ENCODE results near the gene STK11.
A peak's percentile ranks its signal among the peaks of the same experiment; 100 is the strongest.

The STK11 gene

DNA sequence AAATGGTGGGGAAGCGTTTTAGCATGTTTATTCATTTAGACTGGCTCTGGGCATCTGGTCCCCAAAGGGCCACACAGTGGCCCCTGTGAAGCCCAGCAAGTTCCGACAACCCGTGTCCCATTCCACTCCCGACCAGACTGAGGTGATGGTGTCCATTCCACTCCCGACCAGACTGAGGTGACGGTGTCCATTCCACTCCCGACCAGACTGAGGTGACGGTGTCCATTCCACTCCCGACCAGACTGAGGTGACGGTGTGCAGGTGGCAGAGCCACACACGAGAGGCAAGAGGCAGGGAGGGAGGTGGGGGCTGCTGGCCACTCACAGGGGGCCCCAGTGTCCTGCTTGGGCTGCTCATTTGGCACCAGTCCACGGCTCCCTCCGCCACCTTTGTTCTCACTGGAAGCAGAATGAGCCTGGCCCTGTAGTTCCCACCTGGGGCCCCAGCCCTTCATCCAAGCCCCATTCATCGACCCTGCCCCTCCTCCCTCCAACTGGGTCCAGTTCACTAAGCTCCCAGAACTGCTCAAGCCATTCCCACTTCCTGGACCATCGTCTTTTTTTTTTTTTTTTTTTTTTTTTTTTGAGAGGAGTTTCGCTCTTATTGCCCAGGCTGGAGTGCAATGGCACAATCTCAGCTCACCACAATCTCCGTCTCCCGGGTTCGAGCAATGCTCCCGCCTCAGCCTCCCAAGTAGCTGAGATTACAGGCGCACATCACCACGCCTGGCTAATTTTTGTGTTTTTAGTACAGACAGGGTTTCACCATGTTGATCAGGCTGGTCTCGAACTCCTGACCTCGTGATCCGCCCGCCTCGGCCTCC, 40.9 kb downstream of the STK11 start:
- peak in 2 of 58 donors; percentile 11 to 25 for DNase-seq

DNA sequence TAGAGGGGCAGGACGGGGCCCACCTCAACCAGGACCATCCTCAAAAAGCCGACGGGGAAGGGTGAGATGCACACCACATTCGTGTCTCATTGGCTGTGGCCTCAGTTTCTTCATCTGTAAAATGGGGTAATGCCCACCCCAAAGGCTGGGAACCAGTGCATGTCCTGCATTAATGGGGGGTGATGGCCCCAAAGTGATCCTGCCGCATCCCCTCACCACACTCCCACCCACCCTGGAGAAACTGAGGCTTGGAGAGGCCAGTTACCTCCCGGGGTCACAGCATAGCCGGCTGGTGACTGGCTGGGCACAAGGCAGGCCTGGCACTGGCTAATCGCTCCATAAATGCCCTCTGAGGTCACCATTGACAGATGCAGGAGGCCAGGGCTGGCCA, 42.2 kb downstream of the STK11 start:
- no peak for DNase-seq

DNA sequence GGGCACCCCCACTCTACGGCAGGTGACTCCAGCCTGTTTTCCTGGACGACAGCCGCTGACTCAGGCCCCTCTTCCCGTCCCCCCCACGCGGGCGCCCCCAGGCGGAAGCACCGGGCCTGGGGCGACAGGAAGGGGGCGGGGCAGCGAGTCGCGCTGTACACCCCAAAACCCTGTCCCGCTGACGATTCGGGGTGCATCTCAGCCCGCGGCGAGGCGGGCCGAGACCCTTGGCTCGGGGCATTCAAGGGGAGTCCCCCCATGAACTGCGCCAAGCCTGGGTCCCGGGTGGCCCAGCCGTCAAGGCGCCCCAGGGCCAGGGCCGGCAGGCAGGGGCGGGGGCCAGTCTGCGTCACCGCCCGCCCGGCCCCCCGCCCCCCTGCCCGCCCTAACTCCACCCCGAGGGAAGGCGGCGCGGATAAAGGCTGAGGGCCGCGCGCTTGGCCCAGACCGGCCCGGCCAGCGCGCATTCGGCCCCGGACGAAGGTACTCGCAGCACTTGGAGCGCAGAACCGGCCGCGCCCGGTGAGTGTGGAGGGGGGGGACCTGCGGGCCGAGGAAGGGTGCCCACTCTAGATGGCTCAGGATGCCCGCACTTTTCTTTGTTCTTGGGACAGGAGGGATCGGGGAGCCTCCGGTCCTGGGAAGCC, 42.7 kb downstream of the STK11 start, which contains the start of gene MIDN:
TSS of gene MIDN (plus strand) at position 445 of the 647 bp plus-strand sequence. CDS start 1,714 bp downstream, outside the sequence.
- DNase-seq: peak in 47 of 58 donors; percentile 31 to 89 (median 69)

DNA sequence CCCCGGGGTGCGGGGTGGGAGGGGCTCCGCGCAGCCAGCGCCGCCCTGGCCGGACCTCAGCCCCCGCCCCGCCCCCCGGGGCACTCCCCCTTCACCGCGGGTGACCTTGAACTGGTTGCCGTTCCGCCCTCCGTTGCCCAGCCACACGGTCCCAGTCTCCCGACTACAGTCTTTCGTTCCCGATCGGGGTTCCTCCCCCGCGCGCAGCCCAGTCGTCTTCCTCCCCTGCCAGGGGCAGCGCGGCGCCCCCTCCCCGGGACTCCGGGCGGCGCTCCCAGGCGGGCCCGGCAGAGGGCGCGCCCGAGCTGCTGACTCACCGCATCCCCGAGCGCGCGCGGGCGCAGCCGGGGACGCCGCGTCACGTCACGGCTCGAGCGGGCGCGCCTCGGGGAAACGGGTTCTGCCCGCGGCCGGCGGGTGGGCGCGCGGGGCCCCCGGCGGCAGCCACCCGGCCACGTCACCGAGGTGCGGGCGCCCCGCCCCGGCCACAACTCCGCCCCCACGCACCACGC, 43.3 kb downstream of the STK11 start:
- peak in 52 of 58 donors; percentile 39 to 91 (median 76) for DNase-seq

DNA sequence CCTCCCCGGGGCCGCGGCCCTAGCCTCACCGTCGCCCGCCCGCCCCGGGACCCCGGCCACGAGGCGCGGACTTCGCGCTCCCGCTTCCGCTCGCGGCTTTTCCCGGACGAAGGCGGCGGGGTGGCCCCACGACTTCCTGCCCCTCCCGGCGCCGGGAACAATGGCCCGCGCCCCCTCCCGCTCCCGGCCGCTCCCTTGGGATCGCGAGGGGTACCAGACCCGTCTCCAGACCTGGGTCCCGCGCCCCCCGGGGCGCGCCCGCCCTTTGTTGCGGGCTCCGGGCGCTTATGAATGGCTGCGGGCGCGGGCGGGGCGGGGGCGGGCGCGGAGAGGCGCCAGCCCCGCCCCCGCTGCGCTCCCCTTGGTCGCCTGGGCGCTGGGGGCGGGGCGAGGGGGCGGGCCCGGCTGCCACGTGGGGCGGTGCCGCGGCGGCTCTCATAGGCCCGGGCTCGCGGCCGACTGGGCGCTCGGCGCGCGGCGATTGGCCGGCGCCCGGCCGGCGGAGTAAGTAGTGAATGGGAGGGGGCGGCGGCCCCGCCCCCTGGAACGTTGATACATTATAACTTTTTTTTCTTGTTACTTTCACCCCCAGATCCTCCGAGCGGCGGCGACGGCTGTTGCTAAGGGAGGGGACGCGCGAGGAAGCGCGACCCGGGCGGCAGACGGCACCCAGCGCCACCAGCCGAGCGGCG, 43.9 kb downstream of the STK11 start:
- DNase-seq: peak; percentile 41 to 95 (median 89)

DNA sequence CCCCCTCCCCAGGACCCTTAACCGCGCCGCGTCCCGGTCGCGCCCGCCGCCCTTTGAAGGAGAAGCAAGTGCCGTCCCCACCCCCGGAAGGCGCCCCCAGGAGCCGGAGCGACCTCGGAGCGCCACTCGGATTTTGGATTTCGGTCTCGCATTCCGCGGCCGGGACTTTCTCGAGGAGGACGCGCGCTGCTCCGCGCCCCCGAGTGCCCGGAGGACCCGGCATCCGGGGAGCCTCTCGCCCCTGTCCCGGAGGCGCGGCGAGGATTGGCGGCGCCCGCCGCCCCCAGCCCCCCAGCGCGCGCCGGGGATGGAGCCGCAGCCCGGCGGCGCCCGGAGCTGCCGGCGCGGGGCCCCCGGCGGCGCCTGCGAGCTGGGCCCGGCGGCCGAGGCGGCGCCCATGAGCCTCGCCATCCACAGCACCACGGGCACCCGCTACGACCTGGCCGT, 44.4 kb downstream of the STK11 start:
- no peak for DNase-seq

DNA sequence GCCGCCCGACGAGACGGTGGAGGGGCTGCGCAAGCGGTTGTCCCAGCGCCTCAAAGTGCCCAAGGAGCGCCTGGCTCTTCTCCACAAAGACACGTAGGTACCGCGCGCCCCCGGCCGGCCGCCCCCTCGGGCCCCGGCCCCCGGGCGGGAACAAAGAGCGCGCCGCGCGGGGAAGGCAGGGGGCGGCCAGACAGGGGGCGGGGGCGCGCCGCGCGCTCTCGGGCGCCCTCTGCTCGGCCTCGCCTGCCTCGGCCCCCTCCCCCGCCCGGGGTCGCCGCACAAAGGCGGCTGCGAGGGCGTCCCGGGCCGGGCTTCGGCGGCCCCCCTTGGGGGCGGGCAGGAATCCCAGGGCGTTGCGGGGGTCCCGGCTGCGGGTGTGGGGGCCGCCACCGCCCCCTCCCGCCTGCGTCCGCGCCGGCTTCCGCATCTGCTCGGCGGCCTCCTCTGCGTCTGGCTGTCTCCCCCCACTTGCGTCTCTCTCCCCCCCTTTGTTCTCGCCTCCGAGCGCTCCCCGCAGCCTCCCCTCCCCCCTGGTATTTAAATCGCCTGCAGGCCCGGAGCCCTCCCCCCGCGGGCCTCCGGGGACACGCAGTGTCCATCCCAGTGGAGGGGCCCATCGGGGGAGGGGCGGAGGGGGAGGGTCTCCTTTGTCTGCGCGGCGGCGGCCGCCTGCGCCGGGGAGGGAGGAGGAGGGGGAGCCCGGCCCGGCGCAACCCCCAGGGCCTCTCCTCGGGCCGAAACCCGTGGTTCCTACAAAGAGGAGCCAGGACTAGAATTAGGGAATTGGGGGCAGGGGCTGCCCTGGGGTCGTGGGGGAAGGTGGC, 45.1 kb downstream of the STK11 start:
- DNase-seq: peak in 46 of 58 donors; percentile 11 to 76 (median 56)

DNA sequence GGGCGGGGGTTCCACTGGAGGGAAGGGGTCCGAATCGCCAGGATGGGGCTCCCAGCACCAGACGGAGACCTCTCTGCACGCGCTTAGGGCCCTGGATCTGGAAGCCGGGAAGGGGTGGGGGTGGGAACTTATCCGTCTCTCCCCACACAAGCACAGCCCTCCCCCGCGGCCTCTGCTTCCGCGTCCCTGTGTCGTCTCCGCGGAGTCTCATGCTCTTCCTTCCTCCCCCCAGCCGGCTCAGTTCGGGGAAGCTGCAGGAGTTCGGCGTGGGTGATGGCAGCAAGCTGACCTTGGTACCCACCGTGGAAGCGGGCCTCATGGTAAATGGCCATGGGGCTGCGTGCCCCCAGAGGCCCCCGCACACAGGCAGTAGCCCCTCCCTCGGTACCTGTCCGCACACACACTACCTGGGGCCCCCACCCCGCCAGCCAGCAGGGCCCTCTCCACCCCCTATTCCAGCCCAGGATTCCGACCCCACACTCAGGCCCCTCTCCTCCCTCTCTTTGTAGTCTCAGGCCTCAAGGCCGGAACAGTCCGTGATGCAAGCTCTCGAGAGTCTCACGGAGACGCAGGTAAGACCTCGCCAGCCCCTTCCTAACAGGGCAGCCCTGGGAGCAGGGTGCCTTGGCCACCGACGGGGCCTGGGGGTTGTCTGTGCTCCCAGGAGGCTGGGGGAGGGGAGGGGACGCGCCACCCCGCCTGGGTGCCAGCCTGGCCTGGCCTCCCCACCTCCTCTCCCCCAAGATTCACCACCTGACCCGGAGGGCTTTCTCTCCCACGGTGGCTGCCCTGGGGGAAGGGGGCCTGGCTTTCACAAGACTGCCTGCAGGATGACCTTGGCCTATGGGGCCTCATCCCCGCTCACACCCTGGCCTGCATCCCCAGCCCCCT, 46.0 kb downstream of the STK11 start:
- DNase-seq: peak in 50 of 58 donors; percentile 24 to 80 (median 58)

DNA sequence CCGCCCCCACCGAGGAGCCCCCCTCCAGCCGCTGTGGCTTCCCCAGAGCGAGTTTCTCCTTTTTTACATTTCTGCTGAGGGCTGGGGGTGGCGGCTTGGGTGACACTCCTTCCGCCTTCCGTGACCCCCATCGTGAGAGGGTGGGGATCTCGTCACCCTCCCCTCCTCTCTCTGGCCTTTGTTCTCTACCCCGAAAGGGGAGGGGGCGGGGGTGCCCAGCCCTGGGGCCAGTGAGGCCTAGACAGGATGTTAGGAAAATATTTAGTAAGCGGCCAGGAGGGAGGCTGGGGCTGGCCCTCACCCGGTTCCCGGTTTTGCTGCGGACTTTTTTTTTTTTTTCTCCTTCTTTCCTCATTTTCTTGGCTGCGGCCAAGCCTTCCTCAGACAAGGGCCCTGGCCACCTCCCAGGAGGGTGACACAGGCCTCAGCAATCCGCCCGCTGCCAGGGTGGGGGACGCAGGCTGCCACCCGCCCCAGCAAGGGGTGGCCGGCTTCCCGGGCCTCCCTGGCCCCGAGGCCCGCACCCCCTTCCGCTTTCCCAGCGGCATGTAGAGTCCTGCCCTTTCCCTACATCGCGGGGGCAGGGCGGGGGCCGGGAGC, 46.7 kb downstream of the STK11 start:
- DNase-seq: peak in 54 of 58 donors; percentile 56 to 98 (median 85)

DNA sequence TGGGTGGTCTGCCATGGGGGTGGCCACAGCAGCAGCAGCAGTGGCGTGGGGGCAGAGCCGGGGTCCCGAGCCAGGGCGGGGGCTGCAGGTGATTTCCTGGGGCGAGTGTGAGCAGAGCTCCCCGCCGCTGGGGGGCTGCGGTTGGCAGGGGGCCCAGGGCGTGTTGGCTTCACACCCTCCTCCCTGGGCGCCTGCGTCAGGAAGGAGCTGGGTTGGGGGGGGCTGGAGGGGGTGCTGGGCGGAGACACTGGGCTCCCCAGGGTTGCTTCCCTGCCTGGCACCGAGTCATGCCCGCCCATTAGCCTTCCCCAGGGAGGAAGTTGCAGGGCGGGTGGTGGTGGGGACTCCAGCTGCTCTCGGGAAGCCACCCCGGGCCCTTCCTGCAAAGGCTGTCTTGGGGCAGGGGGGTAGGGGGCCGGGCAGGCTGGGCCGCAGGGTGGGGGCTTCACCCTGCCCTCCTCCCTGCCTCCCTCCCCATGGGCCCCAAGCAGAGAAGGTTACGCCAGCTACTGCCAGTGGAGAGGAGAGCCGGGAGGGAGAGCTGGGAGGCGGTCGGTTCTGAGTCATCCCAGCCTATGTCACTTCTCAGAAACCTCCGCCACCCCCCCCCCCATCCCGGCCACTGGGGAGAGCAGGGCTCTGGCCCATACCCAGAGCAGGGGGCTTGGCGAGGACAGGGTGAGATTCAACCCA, 47.4 kb downstream of the STK11 start:
- DNase-seq: peak in 57 of 58 donors; percentile 52 to 98 (median 88)

DNA sequence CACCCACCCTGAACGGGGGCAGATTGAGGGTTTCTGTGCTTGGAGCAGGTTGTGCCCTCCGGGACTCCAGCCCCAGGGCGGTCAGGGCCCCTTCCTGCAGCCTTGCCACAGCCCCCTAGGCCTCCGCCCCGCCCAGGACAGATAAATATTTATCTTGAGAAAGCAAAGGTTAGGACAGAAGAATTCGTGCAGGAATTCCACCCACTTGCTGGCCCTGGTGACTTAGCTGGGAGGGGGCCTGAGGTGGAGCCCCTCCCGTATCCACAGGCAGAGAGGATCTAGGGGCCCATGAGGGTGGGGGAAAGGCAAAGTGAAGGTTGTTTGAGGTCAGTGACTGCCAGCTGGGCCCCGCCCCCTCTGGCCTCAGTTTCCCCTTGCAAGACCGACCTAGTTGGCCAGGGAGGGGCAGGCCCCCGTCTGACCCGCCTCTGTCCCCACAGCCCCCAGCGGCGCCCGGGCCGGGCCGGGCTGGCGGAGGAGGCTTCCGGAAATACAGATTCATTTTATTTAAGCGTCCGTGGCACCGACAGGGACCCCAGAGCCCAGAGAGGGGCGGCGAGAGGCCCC, 48.0 kb downstream of the STK11 start:
- no peak for DNase-seq

DNA sequence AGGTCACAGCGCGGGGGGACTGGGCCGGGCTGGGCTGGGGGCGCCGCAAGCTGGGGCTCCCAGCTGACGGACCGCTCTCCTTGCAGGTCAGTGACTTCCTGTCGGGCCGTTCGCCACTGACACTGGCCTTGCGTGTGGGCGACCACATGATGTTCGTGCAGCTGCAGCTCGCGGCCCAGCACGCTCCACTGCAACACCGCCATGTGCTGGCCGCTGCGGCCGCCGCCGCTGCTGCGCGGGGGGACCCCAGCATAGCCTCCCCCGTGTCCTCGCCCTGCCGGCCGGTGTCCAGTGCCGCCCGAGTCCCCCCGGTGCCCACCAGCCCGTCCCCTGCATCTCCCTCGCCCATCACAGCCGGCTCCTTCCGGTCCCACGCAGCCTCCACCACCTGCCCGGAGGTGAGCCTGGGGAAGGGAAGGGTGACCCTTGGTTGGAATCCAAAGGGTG, 48.5 kb downstream of the STK11 start:
- peak in 34 of 58 donors; percentile 9 to 81 (median 53) for DNase-seq

DNA sequence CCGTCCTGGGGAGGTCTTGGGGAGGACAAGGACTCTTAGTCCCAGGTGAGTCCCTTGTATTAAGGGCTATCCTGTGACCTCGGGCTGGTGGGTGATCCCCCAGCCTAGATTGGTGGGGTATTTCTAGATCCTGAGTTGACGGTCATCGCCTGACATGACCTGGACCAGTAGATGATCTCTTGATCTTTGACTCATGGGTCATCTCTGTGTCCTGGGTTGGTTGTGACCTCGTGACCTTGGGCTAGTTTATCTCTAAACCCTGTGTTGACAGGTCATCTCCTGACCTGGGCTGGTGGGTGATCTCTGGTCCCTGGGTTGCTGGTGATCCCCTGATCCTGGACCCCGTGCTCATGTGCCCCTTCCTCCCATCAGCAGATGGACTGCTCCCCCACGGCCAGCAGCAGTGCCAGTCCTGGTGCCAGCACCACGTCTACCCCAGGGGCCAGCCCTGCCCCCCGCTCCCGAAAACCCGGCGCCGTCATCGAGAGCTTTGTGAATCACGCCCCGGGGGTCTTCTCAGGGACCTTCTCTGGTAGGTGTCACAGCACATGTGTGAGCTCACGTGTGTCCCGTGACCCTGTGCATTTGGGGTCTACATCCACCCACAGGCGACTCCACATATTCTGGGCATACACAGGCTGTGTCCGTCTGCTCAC, 49.1 kb downstream of the STK11 start:
- DNase-seq: no peak

DNA sequence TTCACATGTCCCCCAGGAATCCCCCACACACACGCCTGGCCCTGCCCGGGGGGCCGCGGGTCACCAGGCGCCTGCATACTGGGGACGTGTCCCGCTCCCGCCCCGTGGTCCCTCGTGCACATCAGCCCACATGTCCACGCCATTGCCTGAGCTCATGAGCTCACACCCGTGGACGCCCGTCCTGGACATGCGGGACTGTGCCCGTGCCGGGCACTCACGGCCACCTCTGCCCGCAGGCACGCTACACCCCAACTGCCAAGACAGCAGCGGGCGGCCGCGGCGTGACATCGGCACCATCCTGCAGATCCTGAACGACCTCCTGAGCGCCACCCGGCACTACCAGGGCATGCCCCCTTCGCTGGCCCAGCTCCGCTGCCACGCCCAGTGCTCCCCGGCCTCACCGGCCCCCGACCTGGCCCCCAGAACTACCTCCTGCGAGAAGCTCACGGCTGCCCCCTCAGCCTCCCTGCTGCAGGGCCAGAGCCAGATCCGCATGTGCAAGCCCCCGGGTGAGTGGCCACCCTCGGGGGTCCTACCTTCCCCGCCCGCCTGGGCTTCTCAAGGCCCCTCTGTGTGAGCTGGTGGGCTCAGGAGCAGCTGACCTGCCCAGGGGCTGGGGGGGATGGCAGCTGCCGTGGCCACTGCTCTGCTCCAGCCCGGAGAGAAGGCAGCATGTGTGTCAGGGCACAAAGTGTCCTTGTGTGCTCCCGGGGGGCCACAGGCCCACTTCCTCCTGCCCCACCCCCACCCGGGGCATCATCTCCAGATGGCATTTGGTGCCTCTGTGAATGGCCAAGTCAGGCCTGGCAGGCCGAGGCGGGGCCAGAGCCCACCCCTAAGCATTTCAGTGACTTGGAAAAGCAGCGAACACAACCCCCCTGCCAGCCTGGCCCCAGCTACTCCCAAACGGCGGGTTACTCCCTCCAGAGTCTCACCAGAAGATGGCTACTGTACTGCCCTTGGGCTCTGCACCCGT, 49.9 kb downstream of the STK11 start:
- DNase-seq: peak in 53 of 58 donors; percentile 15 to 90 (median 74)

DNA sequence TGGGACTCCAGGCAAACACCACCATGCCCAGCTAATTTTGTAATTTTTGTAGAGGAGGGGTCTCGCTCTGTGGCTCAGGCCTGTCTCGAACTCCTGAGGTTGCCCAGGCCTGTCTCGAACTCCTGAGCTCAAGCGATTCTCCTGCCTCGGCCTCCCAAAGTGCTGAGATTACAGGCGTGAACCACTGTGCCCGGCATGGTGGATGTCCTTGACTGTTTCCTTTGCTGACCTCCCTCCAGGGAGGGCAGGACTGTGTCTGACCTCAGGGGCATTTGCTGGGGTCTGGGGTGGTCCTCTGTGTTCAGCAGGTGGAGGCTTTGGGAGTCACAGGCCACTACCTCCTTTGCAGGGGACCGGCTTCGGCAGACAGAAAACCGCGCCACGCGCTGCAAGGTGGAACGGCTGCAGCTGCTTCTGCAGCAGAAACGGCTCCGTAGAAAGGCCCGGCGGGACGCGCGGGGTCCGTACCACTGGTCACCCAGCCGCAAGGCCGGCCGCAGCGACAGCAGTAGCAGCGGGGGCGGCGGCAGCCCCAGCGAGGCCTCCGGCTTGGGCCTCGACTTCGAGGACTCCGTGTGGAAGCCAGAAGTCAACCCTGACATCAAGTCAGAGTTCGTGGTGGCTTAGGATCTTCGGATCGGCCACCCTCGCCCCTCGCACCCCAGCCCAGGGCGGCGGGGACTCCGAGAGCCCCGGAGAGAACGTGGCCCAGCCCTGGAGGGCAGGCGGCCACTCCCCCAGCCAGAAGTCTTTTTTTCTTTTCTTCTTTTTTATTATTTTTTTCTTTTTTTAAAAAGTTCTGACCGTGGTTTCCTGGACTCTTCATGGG, 51.3 kb downstream of the STK11 start:
- DNase-seq: no peak

All from anterior cingulate cortex (tissue), 58 donors.